ENCODE data around the gene CIAO2A.

DNA sequence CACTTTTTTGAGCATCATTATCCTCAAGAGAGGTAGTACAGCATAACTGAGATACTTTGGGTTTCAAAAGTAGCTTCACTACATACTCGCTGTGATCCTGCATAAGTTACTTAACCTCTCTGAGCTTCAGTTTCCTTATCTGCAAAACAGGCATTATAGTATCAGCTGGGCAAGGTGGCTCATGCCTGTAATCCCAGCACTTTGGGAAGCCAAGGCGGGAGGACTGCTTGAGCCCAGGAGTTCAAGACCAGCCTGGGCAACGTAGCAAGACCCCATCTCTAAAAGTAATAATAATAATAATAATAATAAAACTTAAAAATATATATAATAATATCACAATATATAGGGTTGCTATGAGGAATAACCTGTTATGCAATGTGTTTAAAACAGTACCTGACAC lies 10.9 kb downstream of the CIAO2A start:
- TF ChIP-seq, protein P1, sequence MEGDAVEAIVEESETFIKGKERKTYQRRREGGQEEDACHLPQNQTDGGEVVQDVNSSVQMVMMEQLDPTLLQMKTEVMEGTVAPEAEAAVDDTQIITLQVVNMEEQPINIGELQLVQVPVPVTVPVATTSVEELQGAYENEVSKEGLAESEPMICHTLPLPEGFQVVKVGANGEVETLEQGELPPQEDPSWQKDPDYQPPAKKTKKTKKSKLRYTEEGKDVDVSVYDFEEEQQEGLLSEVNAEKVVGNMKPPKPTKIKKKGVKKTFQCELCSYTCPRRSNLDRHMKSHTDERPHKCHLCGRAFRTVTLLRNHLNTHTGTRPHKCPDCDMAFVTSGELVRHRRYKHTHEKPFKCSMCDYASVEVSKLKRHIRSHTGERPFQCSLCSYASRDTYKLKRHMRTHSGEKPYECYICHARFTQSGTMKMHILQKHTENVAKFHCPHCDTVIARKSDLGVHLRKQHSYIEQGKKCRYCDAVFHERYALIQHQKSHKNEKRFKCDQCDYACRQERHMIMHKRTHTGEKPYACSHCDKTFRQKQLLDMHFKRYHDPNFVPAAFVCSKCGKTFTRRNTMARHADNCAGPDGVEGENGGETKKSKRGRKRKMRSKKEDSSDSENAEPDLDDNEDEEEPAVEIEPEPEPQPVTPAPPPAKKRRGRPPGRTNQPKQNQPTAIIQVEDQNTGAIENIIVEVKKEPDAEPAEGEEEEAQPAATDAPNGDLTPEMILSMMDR (IDR thresholded peaks at IDR 0.05; ENCODE audit: insufficient read depth, low read depth, low read length): no peak
- no peak for TF ChIP-seq EZH2 (IDR thresholded peaks at IDR 0.05; ENCODE audit: insufficient read depth, low read length)
